ENCODE results near the gene FGD4. TPM values are rescaled to one million over a fixed set of nuclear protein-coding genes. Genes with fewer than 3 reads are reported as not detected.

FGD4 gene
- 51.1 TPM for total RNA-seq

GRCh38 chr12:32399370-32400113 is at the start of gene FGD4:
TSS of gene FGD4 (plus strand) at chr12:32399558.
- Histone ChIP-seq H3K9ac (ENCODE audit: low read depth in 1 of 3, low read length in 3 of 3) (peak within 1 kb of the TSS; percentile 71 to 80 (median 72)), H3K4me1 (ENCODE audit: control insufficient read depth in 3 of 3, insufficient read depth in 3 of 3, low read length in 3 of 3) (peaks cover 10 to 13% (median 13%) of the 10 kb centered on the region in 3 donors), H3K27me3 (ENCODE audit: control insufficient read depth in 3 of 3, insufficient read depth in 3 of 3, low read length in 3 of 3) (no peaks in the 10 kb centered on the region), H3K9me3 (ENCODE audit: control insufficient read depth in 3 of 3, low read length in 3 of 3) (no peaks in the 10 kb centered on the region), H3K27ac (ENCODE audit: low read depth, low read length) (no peak within 1 kb of the TSS), H3K36me3 (ENCODE audit: control insufficient read depth in 3 of 3, insufficient read depth in 3 of 3, low read length in 3 of 3) (no peaks in the 10 kb centered on the region), H3K4me3 (ENCODE audit: low read length in 3 of 3) (peak within 1 kb of the TSS; percentile 72 to 86 (median 80))

DNA sequence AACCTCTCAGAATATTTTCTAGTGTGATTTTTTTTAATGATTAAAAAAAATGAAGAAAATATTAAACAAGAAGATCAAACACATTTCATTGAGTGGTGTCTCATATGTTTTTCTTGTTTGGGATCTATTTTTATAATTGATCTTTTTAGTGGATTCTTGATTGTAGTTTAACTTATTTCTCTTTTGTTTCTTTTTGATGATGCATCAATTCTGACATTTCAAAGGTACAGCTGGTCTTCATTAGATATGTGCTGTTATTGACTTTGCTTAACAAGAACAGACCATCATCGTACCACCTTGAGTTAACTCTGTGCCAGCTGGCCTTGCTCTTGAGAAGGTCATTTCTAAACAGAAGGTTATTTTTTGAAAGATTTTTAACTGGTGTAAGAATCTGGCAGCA is 45.8 kb upstream of the FGD4 start:
- Histone ChIP-seq H3K27ac (ENCODE audit: low read depth, low read length) (no peak overlapping the region), H3K36me3 (ENCODE audit: control insufficient read depth in 3 of 3, insufficient read depth in 3 of 3, low read length in 3 of 3) (no peaks in the 10 kb centered on the region), H3K9ac (ENCODE audit: low read depth in 1 of 3, low read length in 3 of 3) (no peak overlapping the region), H3K27me3 (ENCODE audit: control insufficient read depth in 3 of 3, insufficient read depth in 3 of 3, low read length in 3 of 3) (no peaks in the 10 kb centered on the region), H3K4me1 (ENCODE audit: control insufficient read depth in 3 of 3, insufficient read depth in 3 of 3, low read length in 3 of 3) (no peaks in the 10 kb centered on the region), H3K4me3 (ENCODE audit: low read length in 3 of 3) (no peak overlapping the region), H3K9me3 (ENCODE audit: control insufficient read depth in 3 of 3, low read length in 3 of 3) (no peaks in the 10 kb centered on the region)

DNA sequence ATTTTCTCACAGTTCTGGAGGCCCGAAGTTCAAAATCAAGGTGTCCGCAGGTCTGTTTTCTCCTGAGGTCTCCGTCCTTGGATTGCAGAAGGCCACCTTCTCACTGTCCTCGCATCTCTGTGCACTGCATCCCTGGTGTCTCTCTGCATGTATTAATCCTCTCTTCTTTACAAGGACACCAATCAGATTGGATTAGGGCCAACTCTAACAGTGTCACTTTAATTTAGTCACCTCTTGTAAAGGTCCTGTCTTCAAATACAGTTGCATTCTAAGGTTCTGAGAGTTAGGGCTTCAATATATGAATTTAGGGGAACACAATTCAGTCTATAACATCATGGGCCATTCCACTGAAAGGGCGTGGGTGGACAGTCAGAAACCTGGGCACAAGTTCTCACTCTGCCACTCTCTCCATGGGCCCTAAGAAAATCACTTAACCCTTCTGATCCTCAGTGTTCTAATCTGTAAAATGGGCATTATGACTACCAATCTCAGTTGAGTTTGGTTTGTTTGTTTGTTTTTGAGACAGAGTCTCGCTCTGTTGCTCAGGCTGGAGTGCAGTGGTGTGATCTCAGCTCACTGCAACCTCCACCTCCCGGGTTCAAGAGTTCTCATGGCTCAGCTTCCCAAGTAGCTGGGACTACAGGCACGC is 41.6 kb upstream of the FGD4 start:
- Histone ChIP-seq H3K27ac (ENCODE audit: low read depth, low read length) (no peak overlapping the region), H3K27me3 (ENCODE audit: control insufficient read depth in 3 of 3, insufficient read depth in 3 of 3, low read length in 3 of 3) (no peaks in the 10 kb centered on the region), H3K4me1 (ENCODE audit: control insufficient read depth in 3 of 3, insufficient read depth in 3 of 3, low read length in 3 of 3) (no peaks in the 10 kb centered on the region), H3K9me3 (ENCODE audit: control insufficient read depth in 3 of 3, low read length in 3 of 3) (no peaks in the 10 kb centered on the region), H3K9ac (ENCODE audit: low read depth in 1 of 3, low read length in 3 of 3) (no peak overlapping the region), H3K36me3 (ENCODE audit: control insufficient read depth in 3 of 3, insufficient read depth in 3 of 3, low read length in 3 of 3) (no peaks in the 10 kb centered on the region), H3K4me3 (ENCODE audit: low read length in 3 of 3) (no peak overlapping the region)

GRCh38 chr12:32360956-32361355 is 38.4 kb upstream of the FGD4 start:
- H3K9ac ChIP-seq (ENCODE audit: low read depth in 1 of 3, low read length in 3 of 3), result no peak overlapping the region
- no peak overlapping the region for H3K4me3 ChIP-seq (ENCODE audit: low read length in 3 of 3)
- H3K27me3 ChIP-seq (ENCODE audit: control insufficient read depth in 3 of 3, insufficient read depth in 3 of 3, low read length in 3 of 3), result no peaks in the 10 kb centered on the region
- no peaks in the 10 kb centered on the region for H3K9me3 ChIP-seq (ENCODE audit: control insufficient read depth in 3 of 3, low read length in 3 of 3)
- no peaks in the 10 kb centered on the region for H3K36me3 ChIP-seq (ENCODE audit: control insufficient read depth in 3 of 3, insufficient read depth in 3 of 3, low read length in 3 of 3)
- H3K27ac ChIP-seq (ENCODE audit: low read depth, low read length), result no peak overlapping the region
- H3K4me1 ChIP-seq (ENCODE audit: control insufficient read depth in 3 of 3, insufficient read depth in 3 of 3, low read length in 3 of 3), result no peaks in the 10 kb centered on the region

DNA sequence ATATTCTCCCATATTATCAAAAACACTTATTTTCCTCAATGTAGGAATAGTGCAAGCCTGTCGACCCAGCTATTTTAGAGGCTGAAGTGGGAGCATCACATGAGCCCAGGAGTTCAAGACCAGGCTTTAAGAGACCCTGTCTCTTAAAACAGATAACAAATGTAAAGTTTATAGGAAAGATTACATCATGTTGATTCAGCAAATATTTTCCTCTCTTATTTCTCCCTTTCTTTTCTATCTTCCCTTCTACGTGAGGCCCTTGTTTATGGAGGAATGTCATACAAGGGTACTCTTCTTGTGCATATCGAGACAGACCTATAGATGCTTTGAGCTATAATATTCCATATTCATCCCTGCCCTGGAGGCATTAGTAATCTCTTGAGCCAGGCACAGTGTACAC is 36.5 kb upstream of the FGD4 start:
- no peaks in the 10 kb centered on the region for H3K36me3 ChIP-seq (ENCODE audit: control insufficient read depth in 3 of 3, insufficient read depth in 3 of 3, low read length in 3 of 3)
- H3K9me3 ChIP-seq (ENCODE audit: control insufficient read depth in 3 of 3, low read length in 3 of 3), result no peaks in the 10 kb centered on the region
- no peak overlapping the region for H3K4me3 ChIP-seq (ENCODE audit: low read length in 3 of 3)
- no peak overlapping the region for H3K27ac ChIP-seq (ENCODE audit: low read depth, low read length)
- H3K9ac ChIP-seq (ENCODE audit: low read depth in 1 of 3, low read length in 3 of 3), result no peak overlapping the region
- H3K27me3 ChIP-seq (ENCODE audit: control insufficient read depth in 3 of 3, insufficient read depth in 3 of 3, low read length in 3 of 3), result no peaks in the 10 kb centered on the region
- no peaks in the 10 kb centered on the region for H3K4me1 ChIP-seq (ENCODE audit: control insufficient read depth in 3 of 3, insufficient read depth in 3 of 3, low read length in 3 of 3)

- H3K27ac ChIP-seq (ENCODE audit: low read depth, low read length), result no peak overlapping the region
Measured at GRCh38 chr12:32365473-32366064, 33.8 kb upstream of the FGD4 start.

DNA sequence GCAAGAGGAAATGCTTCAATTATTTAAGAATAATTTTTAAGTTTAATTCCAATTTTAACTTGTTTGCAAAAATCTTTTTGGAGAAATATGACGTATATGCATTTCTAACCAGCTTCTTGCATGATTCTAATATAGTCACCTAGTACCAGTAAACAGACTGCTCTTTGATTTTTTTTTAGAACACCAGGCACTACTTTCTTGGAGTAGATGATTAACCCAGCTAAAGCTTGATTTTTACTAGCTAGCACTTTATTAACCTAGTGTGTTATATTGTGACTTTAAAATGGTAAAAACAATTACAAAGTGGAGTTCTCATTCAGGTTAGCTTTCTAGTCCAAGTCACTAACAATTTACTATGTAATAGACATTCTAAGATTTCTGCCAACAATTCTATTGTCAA is 32.6 kb upstream of the FGD4 start:
- Histone ChIP-seq H3K9ac (ENCODE audit: low read depth in 1 of 3, low read length in 3 of 3) (no peak overlapping the region), H3K27ac (ENCODE audit: low read depth, low read length) (no peak overlapping the region), H3K36me3 (ENCODE audit: control insufficient read depth in 3 of 3, insufficient read depth in 3 of 3, low read length in 3 of 3) (no peaks in the 10 kb centered on the region), H3K27me3 (ENCODE audit: control insufficient read depth in 3 of 3, insufficient read depth in 3 of 3, low read length in 3 of 3) (no peaks in the 10 kb centered on the region), H3K9me3 (ENCODE audit: control insufficient read depth in 3 of 3, low read length in 3 of 3) (no peaks in the 10 kb centered on the region), H3K4me1 (ENCODE audit: control insufficient read depth in 3 of 3, insufficient read depth in 3 of 3, low read length in 3 of 3) (no peaks in the 10 kb centered on the region), H3K4me3 (ENCODE audit: low read length in 3 of 3) (no peak overlapping the region)

More at GRCh38 chr12:32365473-32366064, 33.8 kb upstream of the FGD4 start:
- Histone ChIP-seq H3K9ac (ENCODE audit: low read depth in 1 of 3, low read length in 3 of 3) (no peak overlapping the region), H3K36me3 (ENCODE audit: control insufficient read depth in 3 of 3, insufficient read depth in 3 of 3, low read length in 3 of 3) (no peaks in the 10 kb centered on the region), H3K27me3 (ENCODE audit: control insufficient read depth in 3 of 3, insufficient read depth in 3 of 3, low read length in 3 of 3) (no peaks in the 10 kb centered on the region), H3K4me3 (ENCODE audit: low read length in 3 of 3) (no peak overlapping the region), H3K9me3 (ENCODE audit: control insufficient read depth in 3 of 3, low read length in 3 of 3) (no peaks in the 10 kb centered on the region), H3K4me1 (ENCODE audit: control insufficient read depth in 3 of 3, insufficient read depth in 3 of 3, low read length in 3 of 3) (no peaks in the 10 kb centered on the region)

DNA sequence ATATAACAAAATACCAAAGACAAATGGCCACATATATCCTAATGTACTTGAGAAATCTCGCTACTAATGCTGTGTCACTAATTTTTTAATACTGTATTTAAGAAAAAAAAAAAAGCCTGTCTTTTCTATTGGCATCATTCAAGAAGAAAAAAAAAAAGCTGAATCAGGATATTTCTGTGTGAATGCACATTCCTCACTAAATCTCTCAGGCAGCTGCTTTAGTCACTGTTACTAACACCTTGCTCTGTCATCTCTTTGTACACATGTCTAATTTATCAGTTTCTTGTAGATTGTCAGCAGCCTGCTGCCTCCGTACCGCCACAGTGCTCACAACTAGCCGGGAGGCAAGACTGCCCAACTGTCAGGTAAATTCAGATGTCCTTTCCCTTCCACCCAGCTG is 32.0 kb upstream of the FGD4 start:
- no peak overlapping the region for H3K9ac ChIP-seq (ENCODE audit: low read depth in 1 of 3, low read length in 3 of 3)
- no peaks in the 10 kb centered on the region for H3K36me3 ChIP-seq (ENCODE audit: control insufficient read depth in 3 of 3, insufficient read depth in 3 of 3, low read length in 3 of 3)
- no peaks in the 10 kb centered on the region for H3K4me1 ChIP-seq (ENCODE audit: control insufficient read depth in 3 of 3, insufficient read depth in 3 of 3, low read length in 3 of 3)
- H3K9me3 ChIP-seq (ENCODE audit: control insufficient read depth in 3 of 3, low read length in 3 of 3), result no peaks in the 10 kb centered on the region
- no peak overlapping the region for H3K27ac ChIP-seq (ENCODE audit: low read depth, low read length)
- no peak overlapping the region for H3K4me3 ChIP-seq (ENCODE audit: low read length in 3 of 3)
- H3K27me3 ChIP-seq (ENCODE audit: control insufficient read depth in 3 of 3, insufficient read depth in 3 of 3, low read length in 3 of 3), result no peaks in the 10 kb centered on the region

GRCh38 chr12:32369202-32369601 is 30.2 kb upstream of the FGD4 start:
- H3K27ac ChIP-seq (ENCODE audit: low read depth, low read length), result no peak overlapping the region
- H3K4me1 ChIP-seq (ENCODE audit: control insufficient read depth in 3 of 3, insufficient read depth in 3 of 3, low read length in 3 of 3), result no peaks in the 10 kb centered on the region
- H3K4me3 ChIP-seq (ENCODE audit: low read length in 3 of 3), result no peak overlapping the region
- H3K9me3 ChIP-seq (ENCODE audit: control insufficient read depth in 3 of 3, low read length in 3 of 3), result no peaks in the 10 kb centered on the region
- H3K9ac ChIP-seq (ENCODE audit: low read depth in 1 of 3, low read length in 3 of 3), result no peak overlapping the region
- no peaks in the 10 kb centered on the region for H3K36me3 ChIP-seq (ENCODE audit: control insufficient read depth in 3 of 3, insufficient read depth in 3 of 3, low read length in 3 of 3)
- H3K27me3 ChIP-seq (ENCODE audit: control insufficient read depth in 3 of 3, insufficient read depth in 3 of 3, low read length in 3 of 3), result no peaks in the 10 kb centered on the region

GRCh38 chr12:32377344-32378055 is 21.9 kb upstream of the FGD4 start:
- no peak overlapping the region for H3K4me3 ChIP-seq (ENCODE audit: low read length in 3 of 3)
- no peak overlapping the region for H3K9ac ChIP-seq (ENCODE audit: low read depth in 1 of 3, low read length in 3 of 3)
- no peaks in the 10 kb centered on the region for H3K27me3 ChIP-seq (ENCODE audit: control insufficient read depth in 3 of 3, insufficient read depth in 3 of 3, low read length in 3 of 3)
- H3K27ac ChIP-seq (ENCODE audit: low read depth, low read length), result no peak overlapping the region
- H3K4me1 ChIP-seq (ENCODE audit: control insufficient read depth in 3 of 3, insufficient read depth in 3 of 3, low read length in 3 of 3), result no peaks in the 10 kb centered on the region
- H3K9me3 ChIP-seq (ENCODE audit: control insufficient read depth in 3 of 3, low read length in 3 of 3), result no peaks in the 10 kb centered on the region
- H3K36me3 ChIP-seq (ENCODE audit: control insufficient read depth in 3 of 3, insufficient read depth in 3 of 3, low read length in 3 of 3), result no peaks in the 10 kb centered on the region

Data from skeletal muscle tissue (tissue), 4 donors.